HepG2 (cell line): ENCODE data around the gene SAPCD1. TPM values are rescaled to one million over a fixed set of nuclear protein-coding genes. Genes with fewer than 3 reads are reported as not detected.

Experiments
- CBFB ChIP-seq: sonication (generic); formaldehyde crosslinking; IDR thresholded peaks from 2 replicates; pipeline ENCODE4 v1.4.0; 2020; ENCODE audit warnings: missing genetic modification reagents
- CBX1 ChIP-seq: IDR thresholded peaks from one replicate; pipeline ENCODE4 v1.6.1; 2016; ENCODE audit warnings: antibody characterized with exemption, low read depth
- CSRNP2 ChIP-seq: sonication (generic); formaldehyde crosslinking; conservative IDR thresholded peaks from 2 replicates; pipeline ENCODE4 v1.8.0; 2022; ENCODE audit warnings: low read depth, missing genetic modification reagents
- FOXP4 ChIP-seq: sonication (generic); formaldehyde crosslinking; IDR thresholded peaks from 2 replicates; pipeline ENCODE4 v1.4.0; 2020; ENCODE audit warnings: missing genetic modification reagents
- HNRNPLL ChIP-seq: fragments of 200-400 bp; formaldehyde crosslinking; IDR thresholded peaks from 2 replicates; pipeline ENCODE4 v1.6.1; 2017; ENCODE audit warnings: mild to moderate bottlenecking, low read depth, low read length; ENCODE audit not compliant: poor library complexity, severe bottlenecking
- JDP2 ChIP-seq: sonication (generic); formaldehyde crosslinking; IDR thresholded peaks from 2 replicates; pipeline ENCODE4 v1.8.1; 2022; ENCODE audit warnings: missing genetic modification reagents, borderline replicate concordance
- MED1 ChIP-seq: sonication (generic); formaldehyde crosslinking; IDR thresholded peaks from 2 replicates; pipeline ENCODE4 v1.4.0; 2020; ENCODE audit warnings: missing genetic modification reagents
- ONECUT2 ChIP-seq: sonication (generic); formaldehyde crosslinking; IDR thresholded peaks from 2 replicates; pipeline ENCODE4 v1.4.0; 2020; ENCODE audit warnings: missing genetic modification reagents
- PHB2 ChIP-seq: fragments of 450-650 bp; IDR thresholded peaks from 2 replicates; pipeline ENCODE4 v1.6.1; 2018; ENCODE audit not compliant: partially characterized antibody
- POLR2G ChIP-seq: fragments of 200-400 bp; formaldehyde crosslinking; IDR thresholded peaks from 2 replicates; pipeline ENCODE4 v1.6.1; 2018; ENCODE audit warnings: mild to moderate bottlenecking, low read depth, low read length, moderate library complexity
- PRMT3 ChIP-seq: sonication (generic); formaldehyde crosslinking; IDR thresholded peaks from 2 replicates; pipeline ENCODE4 v1.8.1; 2022; ENCODE audit warnings: low read depth, mild to moderate bottlenecking, moderate library complexity, missing genetic modification reagents, borderline replicate concordance
- RBM39 ChIP-seq: fragments of 200-400 bp; formaldehyde crosslinking; IDR thresholded peaks from one replicate; pipeline ENCODE4 v1.6.1; 2018; ENCODE audit warnings: antibody characterized with exemption, mild to moderate bottlenecking, low read depth, low read length; ENCODE audit not compliant: poor library complexity, severe bottlenecking
- TEAD2 ChIP-seq: sonication (generic); formaldehyde crosslinking; IDR thresholded peaks from 2 replicates; pipeline ENCODE4 v1.9.0; 2021; ENCODE audit warnings: missing genetic modification reagents
- THAP7 ChIP-seq: sonication (generic); formaldehyde crosslinking; IDR thresholded peaks from 2 replicates; pipeline ENCODE4 v1.8.1; 2023; ENCODE audit warnings: mild to moderate bottlenecking, missing genetic modification reagents
- TIGD3 ChIP-seq: sonication (generic); formaldehyde crosslinking; IDR thresholded peaks from 2 replicates; pipeline ENCODE4 v1.5.1; 2020; ENCODE audit warnings: mild to moderate bottlenecking, missing genetic modification reagents, borderline replicate concordance
- TOPORS ChIP-seq: sonication (generic); formaldehyde crosslinking; IDR thresholded peaks from 2 replicates; pipeline ENCODE4 v1.8.0; 2023; ENCODE audit warnings: mild to moderate bottlenecking, missing genetic modification reagents
- TSC22D2 ChIP-seq: sonication (generic); formaldehyde crosslinking; IDR thresholded peaks from 2 replicates; pipeline ENCODE4 v1.5.1; 2020; ENCODE audit warnings: missing genetic modification reagents, mild to moderate bottlenecking, borderline replicate concordance
- ZNF569 ChIP-seq: sonication (generic); formaldehyde crosslinking; IDR thresholded peaks from 2 replicates; pipeline ENCODE4 v1.5.0; 2020; ENCODE audit warnings: mild to moderate bottlenecking, missing genetic modification reagents, moderate library complexity, borderline replicate concordance
- ZNF83 ChIP-seq: sonication (generic); formaldehyde crosslinking; IDR thresholded peaks from 2 replicates; pipeline ENCODE4 v1.4.0; 2020; ENCODE audit warnings: missing genetic modification reagents, mild to moderate bottlenecking, borderline replicate concordance
- ZUFSP ChIP-seq: sonication (generic); formaldehyde crosslinking; IDR thresholded peaks from 2 replicates; pipeline ENCODE4 v1.9.0; 2021; ENCODE audit warnings: missing genetic modification reagents, mild to moderate bottlenecking, borderline replicate concordance
- polyA plus RNA-seq, 8 experiments: library from polyadenylated mRNA; depleted of rRNA in 3 of 8; stranded (reverse) in 7 of 8; unstranded in 1 of 8; fragments of >200 nt; fragmentation: Illumina TruSeq in 4 of 8; extraction: Trizol in 4 of 8; gene quantifications; 2 replicates each; pipeline versions ENCODE4 v1.2.1 to v1.2.3, GENCODE V29; 2011 to 2016; ENCODE audit warnings: low read depth in 4 of 8, missing spikeins in 1 of 8, mixed read lengths in 1 of 8; ENCODE audit not compliant: insufficient read depth in 1 of 8
- total RNA-seq, 5 experiments: library from RNA; depleted of rRNA; stranded (reverse); fragments of >200 nt; fragmentation: Illumina TruSeq; extraction: Trizol; gene quantifications; 2 replicates each; pipeline ENCODE4 v1.2.3, GENCODE V29; 2016; ENCODE audit warnings: low read depth in 1 of 5

Gene SAPCD1
- total and polyA plus RNA-seq, 2 of the 13 experiments (the other 11 are each of a cell fraction or from before 2014, with no cell fraction given) = 2.5 to 3.9 TPM

GRCh38 chr6:31805939-31806469 lies 43.5 kb downstream of the SAPCD1 start (continued):
- TF ChIP-seq TEAD2 (CRISPR knock-in tag) (no peak), CSRNP2 (CRISPR knock-in tag) (no peak), RBM39 (no peak), THAP7 (CRISPR knock-in tag) (no peak), ONECUT2 (CRISPR knock-in tag) (no peak), FOXP4 (CRISPR knock-in tag) (no peak), MED1 (no peak), POLR2G (no peak), ZNF569 (CRISPR knock-in tag) (0 out of 2 replicates have a peak, but pooled peaks have one; percentile 7), ZNF83 (CRISPR knock-in tag) (peak; percentile 34; the same call in 1 of the 2 replicates), ZUFSP (CRISPR knock-in tag) (no peak), JDP2 (CRISPR knock-in tag) (no peak), TSC22D2 (CRISPR knock-in tag) (no peak), PRMT3 (CRISPR knock-in tag) (no peak), TIGD3 (no peak), CBFB (no peak), CBX1 (no peak), TOPORS (CRISPR knock-in tag) (no peak), HNRNPLL (no peak), PHB2 (no peak)
- TF ChIP-seq, all 625 proteins: peak for 5
